ENCODE results near the gene MAP1LC3A. TPM values are rescaled to one million over a fixed set of nuclear protein-coding genes. Genes with fewer than 3 reads are reported as not detected.

The MAP1LC3A gene
- total RNA-seq, 3 donors from 2014 or later: 30.6 to 61.6 (median 47.8) TPM

DNA sequence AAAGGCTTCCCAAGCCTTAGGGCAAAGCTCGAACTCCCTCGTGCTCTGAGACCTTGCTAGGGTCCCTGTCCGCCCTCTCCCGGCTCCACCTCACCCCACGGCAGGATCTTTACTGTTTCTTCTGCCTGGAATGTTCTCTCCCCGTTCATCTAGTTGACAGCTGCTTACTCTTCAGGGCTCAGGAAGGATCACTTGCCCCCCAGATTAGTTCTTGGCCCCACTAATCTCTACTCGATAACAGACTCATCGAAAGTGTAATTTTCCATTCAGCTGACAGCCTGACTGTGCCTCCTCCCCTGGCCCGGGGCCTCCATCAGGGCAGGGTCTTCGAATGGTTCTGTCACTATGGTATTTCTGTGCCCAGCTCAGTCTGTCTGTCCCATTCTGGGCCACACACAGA is 3.1 kb downstream of the MAP1LC3A start:
- H3K4me1 ChIP-seq (ENCODE audit: low read depth): peaks cover 11% of the 10 kb centered on the region
- DNase-seq (no peak), ATAC-seq (no peak)
- intact Hi-C loops (cut with DNase I, micrococcal nuclease): no loop called here
- peaks cover 3% of the 10 kb centered on the region for H3K36me3 ChIP-seq (ENCODE audit: low read depth)
- no peaks in the 10 kb centered on the region for H3K9me3 ChIP-seq
- H3K4me3 ChIP-seq: no peak overlapping the region
- TF ChIP-seq, protein P1, sequence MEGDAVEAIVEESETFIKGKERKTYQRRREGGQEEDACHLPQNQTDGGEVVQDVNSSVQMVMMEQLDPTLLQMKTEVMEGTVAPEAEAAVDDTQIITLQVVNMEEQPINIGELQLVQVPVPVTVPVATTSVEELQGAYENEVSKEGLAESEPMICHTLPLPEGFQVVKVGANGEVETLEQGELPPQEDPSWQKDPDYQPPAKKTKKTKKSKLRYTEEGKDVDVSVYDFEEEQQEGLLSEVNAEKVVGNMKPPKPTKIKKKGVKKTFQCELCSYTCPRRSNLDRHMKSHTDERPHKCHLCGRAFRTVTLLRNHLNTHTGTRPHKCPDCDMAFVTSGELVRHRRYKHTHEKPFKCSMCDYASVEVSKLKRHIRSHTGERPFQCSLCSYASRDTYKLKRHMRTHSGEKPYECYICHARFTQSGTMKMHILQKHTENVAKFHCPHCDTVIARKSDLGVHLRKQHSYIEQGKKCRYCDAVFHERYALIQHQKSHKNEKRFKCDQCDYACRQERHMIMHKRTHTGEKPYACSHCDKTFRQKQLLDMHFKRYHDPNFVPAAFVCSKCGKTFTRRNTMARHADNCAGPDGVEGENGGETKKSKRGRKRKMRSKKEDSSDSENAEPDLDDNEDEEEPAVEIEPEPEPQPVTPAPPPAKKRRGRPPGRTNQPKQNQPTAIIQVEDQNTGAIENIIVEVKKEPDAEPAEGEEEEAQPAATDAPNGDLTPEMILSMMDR (IDR thresholded peaks at IDR 0.05): no peak

DNA sequence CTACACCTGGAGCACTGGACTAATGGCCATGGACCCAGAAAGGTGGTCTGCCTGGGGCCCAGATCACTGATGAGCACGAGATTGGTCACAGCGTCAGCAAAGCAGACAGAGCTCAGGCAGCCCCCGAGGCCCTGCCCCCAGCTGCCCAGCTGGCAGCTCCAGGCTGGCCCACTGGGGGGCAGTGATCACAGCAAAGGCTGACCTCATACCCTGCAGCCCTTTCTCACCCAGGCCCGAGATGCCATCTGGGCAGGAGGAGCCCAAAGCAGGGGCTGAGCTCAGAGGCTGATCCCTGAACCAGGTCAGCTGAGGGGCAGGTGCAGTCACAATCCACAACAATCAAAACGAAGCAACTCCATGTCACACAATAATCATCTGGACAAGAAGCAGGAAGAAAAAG is 4.1 kb downstream of the MAP1LC3A start:
- DNase-seq: no peak
- TF ChIP-seq, protein P1 (IDR thresholded peaks at IDR 0.05): no peak
- intact Hi-C loops (cut with DNase I, micrococcal nuclease): no loop called here

DNA sequence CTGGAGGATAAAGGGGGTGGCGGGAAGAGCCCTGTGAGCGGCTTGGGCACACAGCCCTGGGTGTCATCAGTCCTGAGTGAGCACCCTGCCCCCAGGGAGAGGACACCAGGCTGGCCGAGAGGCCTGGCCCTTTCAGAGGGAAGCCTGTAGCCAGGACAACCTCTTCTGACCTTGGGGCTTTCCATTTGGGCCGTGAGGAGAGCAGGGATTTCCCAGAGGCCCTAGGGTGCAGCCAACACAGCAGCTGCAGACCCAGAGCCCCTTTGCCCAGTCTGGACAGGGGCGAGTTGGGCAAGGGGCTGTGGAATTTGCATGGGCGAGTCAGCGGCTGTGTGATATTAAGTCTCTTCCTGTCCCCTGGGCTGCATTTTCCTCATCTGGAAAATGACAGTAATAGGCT is 6.3 kb downstream of the MAP1LC3A start:
- TF ChIP-seq, protein P1 (IDR thresholded peaks at IDR 0.05): no peak
- ATAC-seq (no peak), DNase-seq (no peak)
- intact Hi-C loops (cut with DNase I, micrococcal nuclease): no loop called here
- no peaks in the 10 kb centered on the region for H3K9me3 ChIP-seq
- no peaks in the 10 kb centered on the region for H3K4me1 ChIP-seq (ENCODE audit: low read depth)
- H3K4me3 ChIP-seq: no peak overlapping the region
- H3K36me3 ChIP-seq (ENCODE audit: low read depth): no peaks in the 10 kb centered on the region

More for the DNA sequence above, 4.1 kb downstream of the MAP1LC3A start:
- H3K4me3 ChIP-seq: no peak overlapping the region
- no peak for ATAC-seq
- H3K4me1 ChIP-seq (ENCODE audit: low read depth): peaks cover 8% of the 10 kb centered on the region
- H3K36me3 ChIP-seq (ENCODE audit: low read depth): peaks cover 3% of the 10 kb centered on the region
- H3K9me3 ChIP-seq: no peaks in the 10 kb centered on the region

DNA sequence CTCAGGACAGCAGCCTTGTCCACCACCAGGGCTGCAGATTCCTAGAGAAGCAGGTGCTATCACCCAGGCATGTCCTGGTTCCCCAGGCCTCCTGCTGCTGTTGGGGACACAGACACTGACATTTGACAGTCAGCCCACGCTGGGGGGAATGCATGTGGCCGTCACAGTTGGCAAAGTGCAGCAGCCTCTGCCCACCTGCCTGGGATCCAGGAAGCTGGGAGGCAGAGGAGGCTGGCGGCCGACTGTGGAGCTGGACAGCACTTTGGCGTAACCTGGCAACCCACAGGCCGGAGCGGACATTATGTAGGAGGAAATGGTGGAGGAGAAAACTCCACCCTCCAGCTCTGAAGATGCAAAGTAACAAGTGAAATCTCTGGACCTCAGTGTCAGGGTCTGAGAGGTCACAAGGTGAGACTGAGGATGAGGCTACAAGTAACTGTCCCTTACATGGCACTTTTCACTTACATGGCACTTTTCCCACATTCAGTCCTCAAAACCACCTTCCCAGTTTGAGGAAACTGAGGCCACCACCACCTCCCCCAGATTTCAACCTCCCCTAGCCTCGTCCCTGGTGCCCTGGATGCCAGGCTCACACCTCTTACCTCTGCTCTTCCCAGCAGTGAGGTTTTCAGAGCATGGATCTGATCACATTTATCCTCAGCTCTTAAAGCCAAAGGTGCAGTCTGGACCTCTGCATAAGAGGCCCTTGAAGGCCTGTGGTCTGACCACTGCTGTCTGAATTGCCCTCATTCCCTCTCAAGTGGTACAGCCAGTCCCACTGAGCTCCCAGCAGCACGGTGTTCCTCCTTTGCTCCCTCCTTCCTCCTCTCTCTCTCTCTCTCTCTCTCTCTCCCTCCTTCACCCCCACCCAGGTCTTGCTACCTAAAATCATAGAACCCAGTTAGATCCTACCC is 8.7 kb downstream of the MAP1LC3A start:
- TF ChIP-seq, protein P1 (IDR thresholded peaks at IDR 0.05): no peak
- H3K9me3 ChIP-seq: no peaks in the 10 kb centered on the region
- H3K36me3 ChIP-seq (ENCODE audit: low read depth): no peaks in the 10 kb centered on the region
- H3K4me3 ChIP-seq: no peak overlapping the region
- intact Hi-C loops (cut with DNase I, micrococcal nuclease): no loop called here
- no peak for ATAC-seq
- no peak for DNase-seq
- no peaks in the 10 kb centered on the region for H3K4me1 ChIP-seq (ENCODE audit: low read depth)

DNA sequence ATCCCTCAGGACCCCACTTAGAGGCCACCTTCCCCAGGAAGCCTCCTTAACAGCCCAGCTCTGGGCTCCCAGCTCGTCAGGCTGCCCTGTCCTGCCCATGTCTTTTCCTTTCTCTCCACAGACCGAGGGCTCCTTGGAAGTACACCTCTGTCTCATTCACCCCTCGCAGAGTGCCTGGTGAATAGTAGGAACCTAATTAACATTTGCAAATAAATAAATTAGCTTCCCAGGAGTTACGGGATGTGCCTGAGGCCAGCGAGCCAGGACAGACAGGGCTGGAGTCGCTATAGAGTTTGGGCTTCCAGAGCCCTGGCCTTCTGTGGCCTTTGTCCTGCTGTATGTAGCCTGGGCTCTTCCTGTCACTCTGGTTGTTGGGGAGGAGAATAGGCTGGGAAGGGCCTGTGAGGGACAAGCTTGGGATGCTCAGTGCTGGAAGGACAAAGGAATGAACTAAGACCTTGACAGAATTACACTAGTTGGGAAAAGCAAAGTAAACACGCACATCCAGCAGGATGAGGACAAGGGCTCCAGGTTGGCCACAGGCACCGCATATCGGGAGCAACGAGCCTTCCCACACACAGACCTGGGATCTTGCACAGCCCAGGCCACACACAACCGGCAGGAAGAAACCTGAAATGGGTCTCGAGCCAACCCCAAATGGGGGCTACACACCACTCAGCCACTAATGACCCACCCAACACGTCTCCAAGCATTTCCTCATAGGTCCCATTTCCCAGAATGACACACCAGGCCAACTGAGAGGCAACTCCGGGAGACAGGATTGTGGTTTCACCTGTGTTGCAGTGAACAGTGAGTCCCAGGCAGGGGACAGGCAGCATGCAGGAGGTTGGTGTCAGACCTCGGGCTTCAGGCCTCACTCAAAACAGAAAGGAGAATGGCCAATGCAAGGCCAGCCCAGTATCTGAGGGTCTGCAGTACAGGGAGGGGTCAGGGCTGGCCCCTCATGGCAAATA is 9.7 kb downstream of the MAP1LC3A start:
- no peaks in the 10 kb centered on the region for H3K4me1 ChIP-seq (ENCODE audit: low read depth)
- no peak for DNase-seq
- H3K36me3 ChIP-seq (ENCODE audit: low read depth): no peaks in the 10 kb centered on the region
- H3K4me3 ChIP-seq: no peak overlapping the region
- TF ChIP-seq, protein P1 (IDR thresholded peaks at IDR 0.05): no peak
- no peaks in the 10 kb centered on the region for H3K9me3 ChIP-seq
- no peak for ATAC-seq
- intact Hi-C loops (cut with DNase I, micrococcal nuclease): no loop called here

All from mucosa of descending colon (tissue), 3 donors.